ENCODE data around the gene COPS3.

COPS3 gene

DNA sequence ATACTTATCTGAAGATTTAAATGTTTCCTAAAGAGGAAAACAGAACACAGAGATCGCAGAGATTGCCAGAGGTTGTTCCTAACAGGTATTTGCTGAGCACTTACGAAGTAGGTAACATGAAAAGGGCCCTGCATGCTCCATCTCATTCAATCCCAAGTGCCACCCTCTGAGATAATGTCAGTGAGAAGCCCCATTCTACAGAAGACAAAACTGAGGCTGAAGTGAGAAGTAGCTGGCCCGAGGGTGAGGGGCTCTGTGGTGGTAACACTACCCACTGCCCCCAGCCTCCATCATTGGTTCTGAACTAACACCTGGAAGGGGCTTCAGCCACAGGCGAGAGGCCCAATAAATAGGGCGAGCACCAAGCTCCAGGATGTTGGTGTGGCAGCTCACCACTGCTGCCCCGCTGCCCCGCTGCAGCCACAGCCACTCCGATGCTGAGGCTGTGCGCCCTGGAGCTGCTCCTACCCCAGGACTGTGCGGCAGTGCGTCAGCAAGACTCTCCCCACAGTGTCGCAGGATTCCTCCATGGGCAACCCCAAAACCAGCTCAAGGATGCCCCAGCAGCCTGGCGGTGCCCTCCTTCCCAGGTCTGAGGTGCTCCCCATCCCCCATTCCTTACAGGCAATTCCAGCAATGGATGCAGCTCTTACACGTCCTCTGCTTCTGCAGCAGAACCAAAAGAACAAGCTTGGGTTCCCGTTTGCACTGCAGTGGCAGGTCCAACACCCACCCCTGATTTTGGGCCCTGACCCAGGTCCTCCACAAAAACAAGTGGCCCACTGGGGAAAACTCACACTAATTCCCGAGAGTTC is 54.4 kb downstream of the COPS3 start:
- DNase-seq (ENCODE audit: low read depth) = no peak
- H3K4me3 ChIP-seq (replicated peaks; ENCODE audit: low read depth, low read length) = no peak overlapping the region
- TF ChIP-seq CTCF (IDR thresholded peaks at IDR 0.05; ENCODE audit: low read length, missing control alignments) = no peak

DNA sequence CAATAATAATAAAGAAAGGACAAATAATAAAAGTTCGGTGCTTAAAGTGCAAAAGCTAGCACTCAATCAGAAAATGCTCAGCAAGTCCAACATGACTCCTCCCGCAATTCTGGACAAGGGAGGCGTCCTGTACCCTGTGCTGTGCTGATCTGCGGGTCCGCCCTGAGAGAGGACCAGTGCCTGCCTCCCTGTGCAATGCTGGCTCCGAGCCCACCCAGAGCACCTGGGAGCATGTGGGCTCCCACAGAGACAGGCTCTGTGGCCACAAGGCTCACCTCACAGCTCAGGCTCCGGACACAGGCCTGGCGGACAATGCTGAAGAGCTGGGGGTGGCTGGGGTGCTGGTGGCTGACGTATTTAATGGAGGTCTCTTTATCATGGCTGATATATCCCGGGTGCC is 55.1 kb downstream of the COPS3 start:
- TF ChIP-seq CTCF (IDR thresholded peaks at IDR 0.05; ENCODE audit: low read length, missing control alignments) = no peak
- no peak overlapping the region for H3K4me3 ChIP-seq (replicated peaks; ENCODE audit: low read depth, low read length)
- no peak for DNase-seq (ENCODE audit: low read depth)

GRCh38 chr17:17224137-17224536 is 56.9 kb downstream of the COPS3 start:
- no peak overlapping the region for H3K4me3 ChIP-seq (replicated peaks; ENCODE audit: low read depth, low read length)
- no peak for DNase-seq (ENCODE audit: low read depth)
- TF ChIP-seq CTCF (IDR thresholded peaks at IDR 0.05; ENCODE audit: low read length, missing control alignments) = no peak

DNA sequence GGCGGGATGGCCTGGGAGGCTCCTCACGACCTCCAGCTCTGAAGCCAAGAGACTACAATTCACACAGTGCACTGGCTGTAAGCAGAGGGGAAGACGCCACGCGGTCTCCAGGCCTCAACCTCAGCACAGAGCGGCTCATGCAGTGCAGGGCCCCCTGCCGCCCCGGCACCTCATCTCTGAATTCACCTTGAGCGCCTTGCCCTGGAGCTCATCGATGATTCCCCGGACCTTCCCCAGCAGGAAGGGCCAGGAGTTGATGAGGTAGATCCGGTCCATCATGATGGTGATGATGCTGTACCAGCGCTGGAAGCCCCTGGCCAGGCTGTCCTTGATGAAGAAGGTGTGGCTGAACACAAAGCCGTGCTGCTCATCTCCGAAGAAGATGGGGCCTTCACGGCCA is 57.3 kb downstream of the COPS3 start:
- H3K4me3 ChIP-seq (replicated peaks; ENCODE audit: low read depth, low read length) = no peak overlapping the region
- DNase-seq (ENCODE audit: low read depth) = no peak
- no peak for TF ChIP-seq CTCF (IDR thresholded peaks at IDR 0.05; ENCODE audit: low read length, missing control alignments)

DNA sequence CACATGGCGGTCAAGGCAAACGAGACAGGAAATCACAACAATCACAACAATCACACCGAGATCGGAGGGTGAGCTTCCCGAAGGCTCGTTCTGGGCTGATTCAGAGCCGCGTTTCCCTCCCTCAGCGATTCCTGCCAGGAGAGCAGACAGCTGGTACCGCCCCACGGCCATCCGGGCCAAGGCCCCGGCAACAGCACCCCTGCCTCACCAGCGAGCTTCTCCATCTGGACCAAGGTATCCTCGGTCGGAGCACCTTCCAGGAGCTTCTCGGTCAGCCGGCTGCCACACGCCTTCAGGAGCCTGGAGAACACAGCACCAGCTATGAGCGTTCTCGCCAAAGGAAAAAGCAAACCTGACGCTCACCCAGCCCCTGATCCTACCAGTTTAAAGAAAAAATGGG is 59.7 kb downstream of the COPS3 start:
- no peak for DNase-seq (ENCODE audit: low read depth)
- no peak overlapping the region for H3K4me3 ChIP-seq (replicated peaks; ENCODE audit: low read depth, low read length)
- no peak for TF ChIP-seq CTCF (IDR thresholded peaks at IDR 0.05; ENCODE audit: low read length, missing control alignments)

- no peak overlapping the region for H3K4me3 ChIP-seq (replicated peaks; ENCODE audit: low read depth, low read length)
- TF ChIP-seq CTCF (IDR thresholded peaks at IDR 0.05; ENCODE audit: low read length, missing control alignments) = no peak
- DNase-seq (ENCODE audit: low read depth) = no peak
Measured at GRCh38 chr17:17220529-17220928, 60.5 kb downstream of the COPS3 start.

DNA sequence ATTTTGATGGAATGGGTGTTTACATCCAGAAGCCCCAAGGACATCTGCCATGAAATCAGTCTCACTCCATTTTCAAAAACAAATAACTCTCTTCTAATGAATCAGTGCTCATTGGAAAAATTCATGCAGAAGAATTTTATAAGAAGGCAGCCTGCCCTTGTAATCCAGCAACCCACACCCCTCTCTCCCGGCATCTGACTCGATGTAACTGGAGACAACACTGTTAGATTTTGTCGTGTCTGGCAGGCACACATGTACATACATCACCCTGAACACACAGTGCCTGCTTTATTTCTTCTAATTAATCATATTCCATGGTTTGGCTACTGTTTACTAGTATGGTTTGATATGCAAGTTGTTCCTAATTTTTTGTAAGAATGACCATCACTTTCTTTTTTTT is 63.1 kb downstream of the COPS3 start:
- DNase-seq (ENCODE audit: low read depth) = no peak
- TF ChIP-seq CTCF (IDR thresholded peaks at IDR 0.05; ENCODE audit: low read length, missing control alignments) = no peak
- no peak overlapping the region for H3K4me3 ChIP-seq (replicated peaks; ENCODE audit: low read depth, low read length)
